ENCODE data around the gene ST8SIA2.

ST8SIA2 gene

DNA sequence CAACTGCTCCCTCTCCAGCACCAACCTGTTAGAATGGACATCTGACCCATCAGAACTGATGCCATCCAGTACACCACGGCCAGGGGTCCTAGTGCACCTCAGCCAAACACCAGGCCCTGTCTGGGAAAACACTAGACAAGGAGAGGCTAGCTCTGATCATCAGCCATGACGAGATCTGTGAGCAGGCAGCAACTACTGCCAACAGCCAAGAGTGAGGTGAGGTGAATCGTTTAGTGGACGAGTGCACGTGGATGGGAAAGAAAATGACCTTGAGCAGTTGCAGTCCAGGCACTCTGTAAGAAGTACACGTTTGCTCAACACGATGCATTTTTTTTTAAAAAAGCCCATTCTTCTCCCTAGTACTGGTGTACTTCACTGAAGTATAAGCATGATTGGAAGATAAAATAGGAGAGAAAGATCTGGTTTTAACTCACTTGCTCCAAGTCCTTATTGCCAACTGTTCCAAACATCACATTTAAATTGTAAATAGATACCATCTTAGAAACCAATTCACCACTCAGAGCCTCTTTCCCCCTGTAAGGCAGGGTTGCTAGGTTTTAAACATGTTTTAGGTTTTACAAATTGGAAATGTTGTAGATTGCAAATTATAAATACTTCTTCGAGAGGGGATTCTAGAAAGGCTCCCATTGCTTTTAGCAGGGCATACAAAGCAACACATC, 5.7 kb downstream of the ST8SIA2 start:
- no peak for DNase-seq (ENCODE audit: low spot score)

DNA sequence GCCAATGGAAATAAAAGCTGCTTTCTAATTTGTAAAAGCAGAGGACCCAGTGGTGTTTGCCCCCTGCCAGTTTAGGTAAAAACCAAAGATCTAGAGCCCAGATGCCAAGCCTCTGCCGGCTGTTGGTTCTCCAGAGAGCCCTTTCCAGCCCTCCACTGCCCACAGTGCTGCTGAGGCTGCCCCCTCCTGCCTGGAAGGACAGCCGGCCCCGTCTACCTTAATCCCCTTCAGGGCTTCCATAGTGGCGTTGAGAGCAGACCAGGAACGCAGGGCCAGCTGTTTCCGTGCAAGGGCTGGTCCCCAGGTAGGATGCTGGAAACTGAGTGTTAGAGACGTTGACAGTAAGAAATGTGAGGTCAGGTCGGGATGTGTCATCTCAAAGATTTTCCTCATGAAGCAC, 6.9 kb downstream of the ST8SIA2 start:
- no peak for DNase-seq (ENCODE audit: low spot score)

DNA sequence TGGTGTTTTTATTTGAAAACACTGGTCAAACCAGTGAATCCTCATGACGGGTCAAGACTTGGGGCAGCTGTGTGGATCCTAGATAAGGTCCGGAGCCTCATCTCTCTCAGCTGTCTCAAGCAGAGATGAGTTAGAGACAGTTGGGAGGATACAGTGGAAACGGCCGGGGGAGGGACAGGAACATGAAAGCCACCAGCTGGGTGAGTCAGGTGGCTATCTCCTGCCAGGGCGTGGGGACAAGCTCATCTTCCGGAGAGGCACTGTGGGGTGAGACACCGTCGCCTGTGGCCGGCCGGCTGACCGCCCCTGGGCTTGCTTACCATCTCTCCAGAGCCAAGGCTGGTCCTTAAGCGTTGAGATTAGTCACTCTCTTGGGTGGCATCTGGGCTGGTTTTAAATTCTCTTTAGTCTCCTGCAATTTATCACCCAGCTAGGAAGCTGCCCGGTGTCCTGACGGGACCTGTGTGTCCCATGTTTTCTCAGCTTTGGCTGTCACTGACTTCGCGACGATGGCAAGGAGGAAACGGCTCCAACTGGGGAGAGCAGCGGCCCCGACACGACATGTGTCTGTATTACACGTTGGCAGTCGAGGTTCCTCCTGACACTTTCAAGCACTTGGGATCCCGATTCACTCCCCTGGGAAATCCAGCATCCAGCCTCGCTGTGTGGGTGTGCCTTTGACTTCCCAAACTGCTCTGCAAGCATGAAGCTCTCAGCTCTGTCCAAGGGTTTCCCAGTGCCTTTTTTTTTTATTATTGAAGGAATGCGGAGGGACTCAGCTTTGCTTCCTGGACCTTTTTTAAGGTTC, 7.5 kb downstream of the ST8SIA2 start:
- no peak for DNase-seq (ENCODE audit: low spot score)

DNA sequence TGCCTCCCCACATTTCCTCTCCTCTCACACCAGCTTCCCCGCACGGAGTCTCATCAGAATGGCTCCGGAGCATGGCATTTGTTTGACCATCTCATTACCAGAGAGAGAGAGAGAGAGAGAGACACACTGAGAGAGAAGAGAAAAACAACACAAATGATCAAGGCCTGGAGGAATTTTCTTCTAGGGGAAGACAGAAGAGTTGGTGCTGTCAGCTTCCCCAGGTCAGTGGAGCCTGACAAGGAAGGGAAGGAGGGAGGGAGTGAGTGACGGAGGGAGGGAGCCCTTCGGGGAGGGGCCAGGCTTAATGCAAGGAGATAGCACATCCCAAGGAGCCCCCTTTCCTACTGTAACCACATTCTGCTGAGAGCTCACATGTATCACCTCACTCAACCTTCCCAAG, 9.1 kb downstream of the ST8SIA2 start:
- no peak for DNase-seq (ENCODE audit: low spot score)

DNA sequence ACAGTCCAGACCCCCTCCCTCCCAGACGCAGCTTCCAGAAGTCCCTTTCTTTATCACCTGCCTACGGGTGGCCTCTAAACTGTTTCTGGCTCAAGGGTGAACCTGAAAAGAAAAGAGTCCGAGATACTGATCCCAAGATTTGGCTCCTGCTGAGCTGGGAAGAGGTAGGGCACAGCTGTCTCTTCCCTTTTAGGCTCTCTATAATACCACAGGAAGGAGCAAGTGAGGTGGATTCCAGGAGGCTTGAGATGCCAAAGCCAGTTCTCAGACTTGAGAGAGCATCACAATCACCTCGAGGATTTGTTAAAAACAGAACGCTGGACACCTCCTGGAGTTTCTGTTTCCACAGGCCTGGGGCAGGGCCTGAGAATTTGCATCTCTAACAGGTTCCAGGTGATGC, 12.3 kb downstream of the ST8SIA2 start:
- no peak for DNase-seq (ENCODE audit: low spot score)

DNA sequence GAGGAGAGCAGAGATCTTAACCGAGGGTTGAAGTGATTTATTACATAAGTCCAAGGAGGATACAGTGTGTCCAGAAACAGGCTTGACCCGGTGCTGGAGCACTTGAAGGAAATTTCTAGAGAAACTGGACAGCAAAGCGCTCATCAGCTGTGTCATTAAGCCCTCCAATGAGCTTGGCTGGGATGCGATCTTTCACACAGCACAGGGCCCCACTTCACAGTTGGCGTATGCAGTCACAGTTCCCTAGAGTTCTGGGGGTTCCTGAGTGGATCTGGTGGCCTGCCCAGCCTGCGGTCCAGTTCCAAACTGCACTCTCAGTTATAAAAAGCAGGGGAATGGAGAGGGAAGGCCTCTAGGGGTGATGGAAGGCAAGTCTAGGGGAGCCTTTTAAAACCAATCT, 13.6 kb downstream of the ST8SIA2 start:
- no peak for DNase-seq (ENCODE audit: low spot score)

DNA sequence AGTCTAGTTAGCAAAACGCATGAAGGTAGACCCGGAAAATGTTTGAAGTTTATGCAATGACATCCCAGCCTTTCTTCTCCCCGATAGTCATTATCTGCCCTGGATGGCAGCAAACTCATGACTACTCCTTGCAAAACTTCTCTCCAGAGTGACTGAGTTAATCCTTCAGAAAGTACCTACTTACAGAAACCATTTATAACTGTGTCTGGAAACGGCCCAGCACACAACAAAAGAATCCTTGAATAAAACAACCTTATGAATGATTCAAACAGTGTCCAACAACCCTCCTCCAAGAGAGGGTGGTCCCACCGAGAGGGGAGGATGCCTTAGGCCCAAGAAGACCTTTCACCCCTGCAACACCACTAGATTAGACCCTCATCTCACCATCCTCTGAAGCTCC, 14.2 kb downstream of the ST8SIA2 start:
- no peak for DNase-seq (ENCODE audit: low spot score)

DNA sequence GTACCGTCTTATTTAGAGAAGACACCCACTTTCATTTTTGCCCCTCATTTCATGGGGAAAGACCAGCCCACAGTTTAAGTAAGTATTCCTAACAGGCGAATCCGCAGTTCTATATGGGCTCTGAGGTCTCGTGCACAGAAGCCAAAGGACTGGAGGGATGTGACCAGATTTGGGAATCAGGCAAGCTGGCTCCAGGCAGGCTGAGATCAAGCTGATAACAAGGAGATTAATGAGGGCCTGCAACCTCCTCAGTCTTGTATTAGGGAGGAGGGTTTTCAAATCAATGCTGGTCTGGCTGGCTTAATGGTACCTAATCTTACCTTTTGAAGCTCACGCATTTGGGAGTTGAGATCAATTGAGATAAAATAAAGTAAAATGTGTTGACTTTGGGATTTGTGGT, 15.3 kb downstream of the ST8SIA2 start:
- DNase-seq (ENCODE audit: low spot score) = no peak

DNA sequence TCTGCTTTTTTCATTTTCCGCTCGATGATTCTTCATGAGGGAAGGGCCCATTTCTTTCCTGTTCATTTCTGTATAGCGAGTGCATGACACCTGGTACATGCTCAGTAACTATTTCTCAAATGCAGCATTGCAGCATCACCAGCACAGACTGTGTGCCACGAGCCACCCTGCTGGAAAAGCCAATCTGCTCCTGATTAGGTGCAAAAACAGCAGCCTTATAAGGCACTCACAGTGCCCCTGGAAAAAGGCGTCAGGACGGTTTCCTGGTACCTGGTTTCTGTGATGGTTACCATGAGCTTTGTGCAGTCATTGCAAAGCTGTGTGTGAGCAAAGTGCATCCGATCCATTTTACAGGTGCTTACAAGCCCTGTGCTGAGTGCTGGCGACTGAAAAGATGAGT, 15.8 kb downstream of the ST8SIA2 start:
- DNase-seq (ENCODE audit: low spot score) = no peak

DNA sequence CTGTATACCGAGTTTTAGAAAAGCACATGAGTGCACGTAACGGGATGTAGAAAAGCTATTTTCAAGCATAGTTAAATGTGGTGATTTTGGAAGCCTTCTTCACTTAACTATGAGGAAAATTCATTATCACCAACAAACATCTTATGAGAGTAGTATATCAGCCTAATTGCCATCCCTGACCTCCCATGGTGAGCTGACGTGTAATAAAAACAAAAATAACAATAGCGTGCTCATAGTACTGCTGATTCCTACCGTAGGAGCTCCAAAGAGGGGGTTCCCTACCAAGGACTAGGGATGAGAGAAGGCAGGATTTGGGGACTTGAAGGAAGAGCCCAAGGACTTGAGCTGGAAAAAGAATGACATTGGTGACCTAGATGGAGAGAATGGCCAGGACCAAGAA, 16.9 kb downstream of the ST8SIA2 start:
- no peak for DNase-seq (ENCODE audit: low spot score)

DNA sequence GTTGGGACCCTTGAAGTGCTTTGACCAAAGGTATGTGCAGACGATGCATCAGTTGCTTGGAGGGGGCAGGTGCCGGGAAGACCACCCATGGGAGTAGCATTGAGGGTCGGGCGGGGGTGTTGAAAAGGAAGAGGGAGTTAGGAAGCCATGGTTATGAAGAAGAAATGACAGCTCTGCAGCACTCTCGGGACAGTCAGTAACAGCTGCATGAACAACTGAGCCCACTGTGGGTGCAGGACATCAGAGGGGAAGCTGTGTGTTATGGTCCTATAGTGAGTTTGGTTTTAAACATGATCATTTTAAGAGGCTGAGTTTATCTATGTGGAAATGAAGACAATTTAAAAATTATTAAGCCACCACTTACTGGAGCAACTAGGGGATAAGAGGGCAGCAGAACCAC, 17.6 kb downstream of the ST8SIA2 start:
- DNase-seq (ENCODE audit: low spot score) = no peak

DNA sequence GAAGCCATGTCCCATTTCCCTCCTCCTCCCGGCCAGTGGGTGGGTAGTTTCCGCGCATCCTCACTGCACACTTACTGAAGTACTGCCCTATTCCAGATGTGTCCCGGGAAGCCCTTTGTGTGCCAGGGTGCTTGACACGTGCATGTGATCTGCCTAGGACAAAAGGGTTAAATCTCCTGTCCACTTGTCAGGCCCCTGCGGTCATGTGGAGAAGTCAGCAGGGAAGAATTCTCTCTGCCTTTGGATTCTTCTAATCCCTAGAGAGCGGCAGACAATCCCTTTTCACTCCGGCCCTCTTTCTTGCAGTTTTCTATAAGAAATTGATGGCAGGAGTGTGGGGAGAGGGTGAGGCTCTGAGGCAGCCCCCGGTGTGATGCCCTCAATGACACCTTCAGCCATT, 19.8 kb downstream of the ST8SIA2 start:
- no peak for DNase-seq (ENCODE audit: low spot score)

DNA sequence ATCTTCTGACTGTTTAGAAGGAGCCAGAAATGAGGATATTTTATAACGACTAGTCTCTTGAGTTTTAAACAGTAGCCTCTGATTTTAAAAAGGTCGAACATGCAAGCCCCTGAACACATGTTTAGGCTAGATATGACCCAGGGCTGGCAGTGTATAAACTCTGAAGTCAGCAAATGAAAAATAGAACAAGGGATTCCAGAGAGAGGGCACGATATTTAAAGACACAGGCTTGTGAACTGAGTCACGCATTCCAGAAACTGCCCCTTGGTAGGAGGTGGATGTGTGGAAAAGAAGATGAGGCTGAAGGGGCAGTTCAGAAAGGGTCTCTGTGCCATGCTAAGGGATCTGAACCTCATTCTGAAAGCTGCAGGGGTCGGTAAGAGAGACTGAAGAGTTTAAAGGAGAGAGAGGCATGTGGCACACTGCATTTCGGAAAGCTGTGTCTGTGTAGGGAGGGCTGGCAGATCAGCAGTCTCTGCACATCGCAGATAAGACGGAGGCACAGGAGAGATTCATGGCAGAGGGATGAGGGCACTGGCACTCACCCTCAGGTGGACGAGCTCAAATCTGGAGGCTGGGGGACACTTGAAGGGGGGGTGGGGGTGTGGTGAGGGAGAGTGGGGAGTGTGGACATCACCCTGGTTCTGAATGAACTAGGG, 22.1 kb downstream of the ST8SIA2 start:
- DNase-seq (ENCODE audit: low spot score) = no peak

DNA sequence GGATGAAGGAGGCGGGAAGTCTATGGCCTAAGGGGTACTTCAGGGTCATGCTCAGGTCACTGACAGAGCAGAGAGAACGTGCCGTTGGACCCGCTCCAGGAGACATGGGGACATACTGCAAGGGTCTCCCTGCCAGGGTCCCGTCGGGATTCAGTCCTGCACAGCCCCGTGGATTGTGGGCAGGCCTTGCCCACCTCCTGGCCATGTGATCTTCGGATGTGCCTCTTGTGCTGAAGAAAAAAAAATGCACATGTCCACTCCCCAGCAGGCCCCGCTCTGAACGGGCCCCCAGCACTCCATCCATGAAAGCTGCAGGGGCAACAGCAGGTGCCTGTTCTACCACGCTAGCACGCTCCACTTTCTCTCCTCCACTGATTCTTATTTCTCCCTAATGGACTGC, 22.9 kb downstream of the ST8SIA2 start:
- no peak for DNase-seq (ENCODE audit: low spot score)

DNA sequence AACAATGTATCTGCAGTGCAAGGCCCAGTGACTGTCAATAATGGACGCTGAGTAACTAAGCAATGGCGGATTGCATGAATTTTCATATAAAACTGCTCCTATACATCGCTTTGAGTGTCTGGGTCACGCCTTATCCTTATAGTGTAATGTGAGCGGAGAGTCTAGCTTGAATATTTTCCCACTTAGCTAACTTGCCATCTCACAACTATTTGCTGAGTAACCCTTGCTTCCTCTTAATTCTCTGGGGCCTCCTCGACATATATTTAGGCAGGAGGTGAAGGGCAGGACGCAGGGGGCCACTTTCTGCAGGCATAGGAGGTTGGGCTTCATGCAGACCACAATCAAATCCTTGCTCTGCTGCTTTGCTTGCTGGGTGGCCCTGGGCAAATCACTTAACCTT, 24.0 kb downstream of the ST8SIA2 start:
- DNase-seq (ENCODE audit: low spot score) = no peak

DNA sequence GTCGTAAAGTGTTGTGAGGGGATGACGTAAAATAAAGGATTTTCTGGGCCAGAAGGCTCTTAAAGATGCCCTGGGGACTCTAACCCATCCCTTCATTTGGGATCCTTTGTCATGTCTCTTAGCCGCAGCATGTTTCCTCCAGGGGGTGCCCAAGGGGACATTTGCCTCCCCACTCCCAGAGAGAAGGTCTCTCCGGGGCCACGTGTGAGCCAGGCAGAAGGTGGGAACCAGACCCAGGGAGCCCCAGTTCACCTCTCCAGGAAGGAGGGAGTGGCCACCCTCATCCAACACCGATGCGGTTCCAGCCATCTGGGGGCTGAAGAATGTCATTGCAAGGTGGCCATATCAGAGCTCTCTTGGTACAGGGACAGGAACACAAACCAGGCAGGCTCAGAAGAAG, 25.2 kb downstream of the ST8SIA2 start:
- no peak for DNase-seq (ENCODE audit: low spot score)

DNA sequence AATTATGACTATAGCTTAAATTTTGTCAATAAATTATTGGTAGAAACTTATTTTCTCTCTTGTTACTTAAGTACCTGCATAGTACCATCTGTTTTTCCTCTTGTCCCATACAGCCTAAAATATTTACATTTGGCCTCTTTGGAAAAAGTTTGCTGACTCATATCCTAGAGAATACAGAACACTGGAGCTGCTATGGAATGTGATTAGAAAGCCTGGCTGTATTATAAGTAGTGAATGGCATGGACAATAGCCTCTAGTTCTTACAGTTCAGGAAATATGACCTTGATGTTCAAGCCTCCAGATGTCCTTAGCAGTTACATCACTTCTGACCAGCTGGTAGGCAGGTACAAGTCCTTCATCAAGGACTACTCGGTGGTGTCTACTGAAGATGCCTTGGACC, 28.3 kb downstream of the ST8SIA2 start:
- no peak for DNase-seq (ENCODE audit: low spot score)

DNA sequence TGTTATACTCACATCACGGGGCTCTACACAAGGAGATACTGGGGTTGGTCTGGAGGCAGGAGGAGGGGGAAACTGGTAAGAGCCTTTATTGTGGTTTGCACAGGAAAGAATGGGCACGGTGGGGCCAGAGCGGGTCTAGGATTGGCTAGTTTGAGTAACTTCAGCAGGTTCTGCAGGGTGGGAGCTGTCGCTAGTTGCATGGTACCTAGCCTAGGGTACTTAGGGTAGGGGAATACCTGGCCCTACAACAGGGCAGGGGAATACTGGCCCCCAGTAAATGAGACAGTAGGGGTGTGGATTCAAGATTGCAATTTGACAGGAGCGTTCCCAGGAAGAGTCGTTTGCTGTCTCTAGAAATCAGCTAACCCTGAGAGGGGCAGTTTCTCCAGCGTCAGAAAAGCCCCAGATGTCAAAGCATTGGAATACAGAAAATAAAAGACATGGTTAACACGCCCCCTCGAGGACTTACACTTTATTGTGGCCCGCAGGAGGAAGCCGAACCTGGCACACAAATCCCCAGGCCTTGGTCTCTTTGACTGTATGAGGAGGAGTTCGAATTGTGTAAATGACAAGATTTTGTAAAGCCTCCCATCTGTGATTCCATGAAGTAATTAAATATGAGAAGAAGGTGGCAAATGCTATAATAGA, 32.0 kb downstream of the ST8SIA2 start:
- DNase-seq (ENCODE audit: low spot score) = no peak

DNA sequence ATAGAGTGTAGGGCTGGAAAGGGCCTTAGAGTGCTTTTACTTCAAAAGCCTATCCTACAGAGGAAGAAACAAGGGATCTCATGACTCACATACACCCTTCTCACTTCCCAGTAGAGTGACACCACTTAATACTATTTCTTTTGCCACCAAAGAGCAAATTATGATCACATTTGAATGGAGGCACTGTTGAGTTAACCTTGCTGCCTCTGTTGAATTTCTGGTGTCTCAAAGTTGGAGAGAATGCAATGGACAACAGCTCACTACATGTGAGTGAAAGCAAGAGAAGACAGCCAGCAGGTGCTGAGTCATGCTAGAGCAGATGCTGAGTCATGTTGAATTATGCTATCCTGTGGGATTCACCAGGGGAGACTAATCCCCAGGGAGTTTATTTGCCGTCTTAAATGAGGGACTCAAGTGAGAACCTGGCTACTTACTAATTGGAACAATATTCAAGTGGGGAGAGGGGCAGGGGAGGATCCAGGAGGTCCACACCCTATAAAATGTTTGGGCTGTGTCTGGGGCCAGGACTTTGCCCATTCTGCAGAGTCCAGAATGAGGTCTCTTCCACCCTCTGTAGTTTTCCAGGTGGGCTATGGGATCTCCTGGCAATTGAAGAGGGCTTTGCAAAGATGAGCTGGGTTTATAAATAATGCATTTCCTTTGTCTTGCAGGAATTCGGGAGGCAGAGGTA, 35.8 kb downstream of the ST8SIA2 start:
- DNase-seq (ENCODE audit: low spot score) = no peak

DNA sequence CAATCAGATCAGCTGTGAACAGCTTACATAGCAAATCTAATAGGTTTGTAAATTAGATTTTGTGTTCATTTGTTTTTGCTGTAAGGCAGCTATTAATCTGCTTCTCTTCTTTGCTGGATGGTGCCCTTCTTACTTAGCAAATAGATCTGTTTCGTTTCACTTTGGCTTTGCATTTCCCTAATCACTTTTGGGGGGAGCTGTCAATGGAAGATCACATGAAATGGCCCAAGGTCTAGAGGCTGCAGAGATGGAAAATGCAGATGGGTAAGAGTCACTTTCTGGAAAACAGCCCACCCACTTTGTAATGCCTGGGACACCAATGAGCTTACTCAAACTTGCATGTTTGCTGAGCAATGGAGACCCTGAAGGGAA, 36.4 kb downstream of the ST8SIA2 start:
- DNase-seq (ENCODE audit: low spot score) = no peak

DNA sequence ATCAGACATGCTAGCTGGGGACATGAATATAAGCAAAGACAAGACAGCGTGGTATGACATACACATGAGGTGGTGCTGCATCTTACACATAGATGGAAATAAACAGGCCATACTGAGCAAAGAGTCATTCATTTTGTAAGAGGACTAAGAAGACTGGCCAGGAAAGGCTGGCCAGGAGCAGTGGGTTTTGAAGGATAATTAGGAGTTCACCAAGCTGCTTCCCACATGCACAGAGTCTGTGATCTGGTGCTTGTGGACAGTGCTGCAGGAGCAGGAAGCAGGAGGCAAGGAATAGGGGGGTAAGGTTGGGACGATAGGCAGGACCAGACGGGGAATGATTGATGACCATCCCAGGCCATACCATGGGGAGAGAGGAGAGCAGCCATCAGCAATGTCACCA, 41.5 kb downstream of the ST8SIA2 start:
- DNase-seq (ENCODE audit: low spot score) = no peak

DNA sequence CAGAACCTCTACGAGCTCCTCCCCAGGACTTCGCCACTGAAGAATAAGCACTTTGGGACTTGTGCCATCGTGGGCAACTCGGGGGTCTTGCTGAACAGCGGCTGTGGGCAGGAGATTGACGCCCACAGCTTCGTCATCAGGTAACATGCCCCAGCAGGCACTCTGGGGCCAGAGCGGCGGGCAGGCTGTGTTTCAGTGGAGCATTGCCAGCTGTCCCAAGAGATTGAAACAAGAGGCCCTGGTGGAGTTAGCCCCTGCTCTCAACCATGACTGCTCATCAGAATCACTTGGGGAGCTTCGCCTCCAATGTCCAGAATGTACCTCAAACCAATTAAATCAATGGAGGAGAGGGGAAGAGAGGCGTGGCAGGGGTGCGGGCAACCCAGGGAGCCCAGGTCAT, 44.8 kb downstream of the ST8SIA2 start:
- DNase-seq (ENCODE audit: low spot score) = no peak

Data from CD4-positive, alpha-beta T cell treated with Interleukin-6 at 100 ng/mL for 8 hours (primary cell).